Rectal smooth muscle tissue (tissue), 1 donor: Measurements from ENCODE around the gene UPB1.

Source experiments
- H3K27ac ChIP-seq: one replicate; pipeline ENCODE4 v1.7.0; 2013; ENCODE audit warnings: low read depth, low read length, inconsistent platforms
- H3K27me3 ChIP-seq: one replicate; pipeline ENCODE4 v1.7.0; 2013; ENCODE audit warnings: low read length; ENCODE audit not compliant: control insufficient read depth, insufficient read depth
- H3K36me3 ChIP-seq: one replicate; pipeline ENCODE4 v1.7.0; 2013; ENCODE audit warnings: low read length; ENCODE audit not compliant: control insufficient read depth, insufficient read depth
- H3K4me1 ChIP-seq: one replicate; pipeline ENCODE4 v1.7.0; 2013; ENCODE audit warnings: low read length; ENCODE audit not compliant: control insufficient read depth, insufficient read depth
- H3K4me3 ChIP-seq: one replicate; pipeline ENCODE4 v1.7.0; 2013; ENCODE audit warnings: low read length
- H3K9ac ChIP-seq: one replicate; pipeline ENCODE4 v1.7.0; 2013; ENCODE audit warnings: low read length

Gene UPB1

DNA sequence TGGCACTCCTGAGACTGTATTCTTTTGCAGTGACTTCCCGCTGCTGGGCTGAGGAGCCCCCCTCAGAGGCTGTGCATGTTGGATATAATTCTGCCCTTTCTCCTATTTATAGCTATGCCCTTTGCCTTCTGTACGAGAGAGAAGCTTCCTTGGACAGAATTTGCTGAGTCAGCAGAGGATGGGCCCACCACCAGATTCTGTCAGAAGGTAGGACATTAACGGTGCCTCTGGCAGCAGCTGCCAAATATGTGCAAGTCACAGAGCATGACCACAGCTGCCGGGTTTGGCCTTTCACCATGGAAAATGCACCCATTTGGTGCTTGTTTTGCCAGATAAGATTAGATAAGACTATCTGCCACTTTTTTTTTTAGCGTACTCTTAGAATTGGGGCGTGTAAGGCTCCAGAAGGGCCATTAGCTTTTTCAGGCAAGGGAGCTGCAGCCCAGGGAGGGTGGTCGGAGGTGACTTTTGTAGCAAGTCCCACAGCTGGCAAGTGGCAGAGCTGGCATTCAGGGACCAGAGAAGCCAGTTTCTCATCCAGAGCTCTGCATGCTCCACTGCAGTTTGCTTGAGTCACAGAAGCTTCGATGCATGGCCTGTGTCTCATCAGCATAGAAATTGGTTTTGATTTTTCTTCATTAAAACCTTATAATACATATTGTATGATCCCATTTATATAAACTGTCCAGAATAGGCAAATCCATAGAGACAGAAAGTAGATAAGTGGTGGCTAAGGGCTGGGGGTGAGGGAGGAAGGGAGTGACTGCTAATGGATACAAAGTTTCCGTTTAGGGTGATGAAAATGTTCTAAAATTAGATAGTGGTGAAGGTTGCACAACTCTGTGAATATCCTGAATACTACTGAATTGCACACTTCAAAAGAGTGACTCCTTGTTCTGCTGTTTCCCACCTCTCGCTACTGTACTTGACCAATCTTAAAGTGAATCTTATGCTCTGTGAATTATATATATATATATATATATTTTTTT lies 15.8 kb downstream of the UPB1 start:
- Histone ChIP-seq H3K4me3 (no peak overlapping the region), H3K4me1 (no peaks in the 10 kb centered on the region), H3K9ac (no peak overlapping the region), H3K27me3 (no peaks in the 10 kb centered on the region), H3K27ac (no peak overlapping the region), H3K36me3 (no peaks in the 10 kb centered on the region)

- H3K9ac ChIP-seq, result no peak overlapping the region
- H3K27me3 ChIP-seq, result no peaks in the 10 kb centered on the region
- no peaks in the 10 kb centered on the region for H3K36me3 ChIP-seq
- H3K4me1 ChIP-seq, result peaks cover 2% of the 10 kb centered on the region
- no peak overlapping the region for H3K4me3 ChIP-seq
- H3K27ac ChIP-seq, result no peak overlapping the region
These were observed 16.9 kb downstream of the UPB1 start for GRCh38 chr22:24512043-24512442.

DNA sequence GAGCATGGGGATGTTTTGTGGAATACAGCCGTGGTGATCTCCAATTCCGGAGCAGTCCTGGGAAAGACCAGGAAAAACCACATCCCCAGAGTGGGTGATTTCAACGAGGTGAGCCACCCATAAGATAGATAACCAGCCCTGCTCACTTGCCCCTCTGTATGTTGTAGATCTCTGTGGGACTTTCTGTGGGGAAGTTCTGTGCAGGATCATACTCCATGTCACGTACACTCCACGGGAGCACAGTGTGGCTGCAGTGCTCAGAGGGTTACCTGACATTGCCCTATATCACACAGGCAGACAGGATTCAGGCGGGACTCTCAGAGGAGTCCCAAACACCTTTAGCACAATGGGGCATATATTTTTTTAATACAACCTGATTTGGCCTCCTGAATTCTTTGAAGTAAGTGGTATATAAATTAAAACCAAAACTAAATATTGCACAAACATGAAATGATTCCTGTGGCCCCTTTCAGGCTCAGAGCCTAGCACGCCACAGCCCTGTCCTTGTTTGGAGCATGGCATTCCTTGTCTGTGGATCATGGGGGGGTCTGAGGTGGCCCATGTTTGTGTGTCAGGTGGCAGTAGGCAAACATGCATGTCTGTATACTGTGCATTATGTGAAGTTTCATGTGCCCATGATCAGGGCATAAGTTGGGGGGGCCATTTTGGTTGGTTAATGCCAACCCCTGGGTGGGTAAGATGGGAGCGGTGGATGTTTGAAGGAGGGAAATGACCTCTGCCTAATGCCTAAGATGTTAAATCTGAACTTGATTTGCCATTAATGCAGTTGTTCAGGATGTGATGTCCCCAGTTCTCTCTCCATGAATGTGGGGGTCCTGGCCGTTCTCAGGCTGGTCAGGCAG lies 18.5 kb downstream of the UPB1 start:
- H3K9ac ChIP-seq, result no peak overlapping the region

GRCh38 chr22:24514241-24515026 lies 19.3 kb downstream of the UPB1 start:
- H3K9ac ChIP-seq, result no peak overlapping the region
- H3K4me1 ChIP-seq, result peaks cover 2% of the 10 kb centered on the region
- H3K27ac ChIP-seq, result no peak overlapping the region

More for the DNA sequence above, 18.5 kb downstream of the UPB1 start:
- H3K36me3 ChIP-seq, result no peaks in the 10 kb centered on the region
- no peak overlapping the region for H3K27ac ChIP-seq
- H3K4me1 ChIP-seq, result peaks cover 2% of the 10 kb centered on the region
- no peaks in the 10 kb centered on the region for H3K27me3 ChIP-seq
- H3K4me3 ChIP-seq, result no peak overlapping the region

DNA sequence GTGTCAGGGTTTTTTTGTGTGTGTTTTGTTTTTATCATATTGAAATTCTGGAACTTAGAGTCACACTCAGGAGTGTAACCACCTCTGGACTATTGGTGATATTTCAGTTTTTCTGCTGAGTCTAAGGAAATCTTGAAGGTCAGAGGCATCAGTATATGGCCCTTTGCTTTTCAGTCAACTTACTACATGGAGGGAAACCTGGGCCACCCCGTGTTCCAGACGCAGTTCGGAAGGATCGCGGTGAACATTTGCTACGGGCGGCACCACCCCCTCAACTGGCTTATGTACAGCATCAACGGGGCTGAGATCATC lies 19.9 kb downstream of the UPB1 start:
- Histone ChIP-seq H3K4me1 (peaks cover 2% of the 10 kb centered on the region), H3K27ac (no peak overlapping the region), H3K36me3 (no peaks in the 10 kb centered on the region), H3K9ac (no peak overlapping the region), H3K4me3 (no peak overlapping the region), H3K27me3 (no peaks in the 10 kb centered on the region)

More at GRCh38 chr22:24514241-24515026, 19.3 kb downstream of the UPB1 start:
- H3K36me3 ChIP-seq, result no peaks in the 10 kb centered on the region
- H3K27me3 ChIP-seq, result no peaks in the 10 kb centered on the region
- H3K4me3 ChIP-seq, result no peak overlapping the region

DNA sequence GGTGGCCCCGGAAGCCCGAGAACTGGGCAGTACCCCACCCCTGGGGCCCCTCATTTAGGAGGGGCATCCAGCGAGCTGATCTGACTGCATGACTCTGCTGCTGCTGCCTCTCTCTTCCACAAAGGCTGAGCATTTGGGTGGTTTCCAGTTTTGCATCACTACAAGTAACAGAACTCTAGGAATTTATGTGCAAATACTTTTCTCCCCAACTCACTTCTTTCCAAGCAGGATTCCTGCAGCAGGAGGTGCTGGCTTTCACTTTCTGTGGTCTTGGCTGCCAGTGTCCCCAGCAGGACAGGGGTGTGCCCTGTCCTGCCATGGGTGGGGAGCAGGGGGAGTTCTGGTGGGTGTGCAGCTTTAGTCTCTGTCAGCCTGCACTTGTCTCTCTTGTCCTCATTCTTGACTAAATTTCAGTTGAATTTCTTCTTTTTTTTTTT lies 21.2 kb downstream of the UPB1 start:
- Histone ChIP-seq H3K4me3 (no peak overlapping the region), H3K27ac (no peak overlapping the region), H3K9ac (no peak overlapping the region)

GRCh38 chr22:24517446-24517845 lies 22.3 kb downstream of the UPB1 start:
- no peaks in the 10 kb centered on the region for H3K27me3 ChIP-seq
- no peak overlapping the region for H3K4me3 ChIP-seq
- no peak overlapping the region for H3K9ac ChIP-seq
- peaks cover 2% of the 10 kb centered on the region for H3K4me1 ChIP-seq
- H3K27ac ChIP-seq, result no peak overlapping the region
- H3K36me3 ChIP-seq, result no peaks in the 10 kb centered on the region

More for the DNA sequence above, 21.2 kb downstream of the UPB1 start:
- Histone ChIP-seq H3K4me1 (peaks cover 2% of the 10 kb centered on the region), H3K27me3 (no peaks in the 10 kb centered on the region), H3K36me3 (no peaks in the 10 kb centered on the region)

DNA sequence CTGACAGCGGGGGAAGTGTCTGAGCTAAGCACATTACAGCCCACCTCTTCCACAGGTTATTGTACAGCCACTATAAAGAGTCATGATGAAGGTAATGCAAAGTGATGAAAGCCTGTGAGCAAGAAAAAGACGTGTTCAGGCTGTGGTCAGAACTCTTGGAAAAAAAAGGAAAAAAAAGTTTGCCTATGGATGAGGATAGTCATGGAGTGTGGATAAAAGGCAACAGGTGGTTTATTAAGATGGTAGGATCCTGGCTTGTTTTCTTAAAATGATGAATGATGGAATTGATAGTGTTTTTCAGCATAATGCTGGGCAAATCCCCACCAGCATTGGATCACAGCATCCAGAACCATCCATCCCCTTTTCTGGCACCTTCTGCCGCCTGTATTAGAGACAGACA lies 23.1 kb downstream of the UPB1 start:
- Histone ChIP-seq H3K4me3 (no peak overlapping the region), H3K4me1 (peaks cover 2% of the 10 kb centered on the region), H3K36me3 (no peaks in the 10 kb centered on the region), H3K9ac (no peak overlapping the region), H3K27ac (no peak overlapping the region), H3K27me3 (no peaks in the 10 kb centered on the region)

DNA sequence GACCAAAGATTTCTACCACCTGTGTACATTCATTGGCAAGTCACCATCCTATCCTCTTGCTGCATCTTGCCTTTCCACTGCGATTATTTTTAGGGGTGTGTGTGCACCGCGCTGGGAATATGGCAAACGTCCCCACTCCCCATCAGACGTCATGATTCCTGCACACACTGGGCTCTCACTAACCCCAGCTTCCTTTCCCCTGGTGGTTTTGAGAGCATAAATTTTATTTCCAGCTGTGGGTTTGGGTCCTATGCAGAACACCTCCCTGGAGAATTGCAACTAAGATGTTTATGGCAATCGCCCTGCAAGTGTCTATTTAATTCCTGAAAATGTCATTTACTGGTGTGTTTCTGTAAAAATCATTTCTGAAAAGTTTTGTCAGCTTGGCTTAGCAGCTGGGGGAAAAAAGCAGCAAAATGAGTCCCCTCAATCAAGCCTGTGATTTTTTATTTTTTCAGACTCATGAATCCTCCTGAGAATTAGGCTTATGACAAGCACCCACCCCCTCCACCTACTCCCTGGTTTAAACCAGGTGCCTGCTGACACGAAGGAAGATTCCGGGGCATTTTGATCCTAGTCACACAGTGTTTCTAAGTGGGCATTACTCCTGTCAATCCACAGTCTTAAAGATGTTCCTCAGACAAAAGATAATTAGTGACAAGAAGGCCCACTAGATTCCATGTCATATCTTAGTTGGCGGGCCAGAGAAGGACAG lies 23.8 kb downstream of the UPB1 start:
- Histone ChIP-seq H3K27me3 (no peaks in the 10 kb centered on the region), H3K9ac (no peak overlapping the region), H3K4me1 (peaks cover 2% of the 10 kb centered on the region), H3K4me3 (no peak overlapping the region), H3K36me3 (no peaks in the 10 kb centered on the region), H3K27ac (no peak overlapping the region)

GRCh38 chr22:24519496-24519895 lies 24.4 kb downstream of the UPB1 start:
- Histone ChIP-seq H3K4me3 (no peak overlapping the region), H3K27me3 (no peaks in the 10 kb centered on the region), H3K27ac (no peak overlapping the region), H3K36me3 (no peaks in the 10 kb centered on the region), H3K4me1 (peaks cover 2% of the 10 kb centered on the region), H3K9ac (no peak overlapping the region)

GRCh38 chr22:24521791-24522245 lies 26.7 kb downstream of the UPB1 start:
- Histone ChIP-seq H3K27me3 (no peaks in the 10 kb centered on the region), H3K36me3 (no peaks in the 10 kb centered on the region), H3K4me3 (no peak overlapping the region), H3K4me1 (peaks cover 5% of the 10 kb centered on the region), H3K9ac (no peak overlapping the region), H3K27ac (no peak overlapping the region)
